ENCODE measurements around the gene ADAM22. TPM values are rescaled to one million over a fixed set of nuclear protein-coding genes. Genes with fewer than 3 reads are reported as not detected.
A peak's percentile ranks its signal among the peaks of the same experiment; 100 is the strongest.

ADAM22 gene
- total and polyA plus RNA-seq, 2 experiments from 2014 or later: 1.1 to 5.8 TPM

DNA sequence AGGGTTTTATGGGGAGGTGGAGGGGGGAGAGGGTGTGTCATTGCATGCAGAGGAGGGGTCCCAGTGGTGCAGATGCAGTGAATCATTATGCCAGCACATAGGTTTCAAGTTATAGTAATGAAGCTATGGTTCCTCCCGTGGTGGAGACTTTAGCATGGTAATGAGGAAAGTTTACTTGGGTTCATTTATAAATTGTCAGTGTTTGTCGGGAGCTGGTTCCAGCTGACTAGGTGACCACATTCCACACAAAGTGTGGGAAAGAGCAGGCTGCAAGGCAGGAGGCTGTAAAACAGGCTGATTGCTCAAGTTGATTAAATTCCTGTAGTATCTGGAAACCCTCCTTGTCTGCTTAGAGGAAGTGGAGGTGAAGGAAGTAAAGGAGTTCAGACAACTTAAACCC lies 206.9 kb downstream of the ADAM22 start:
- Histone ChIP-seq H3K4me1 (ENCODE audit: low read depth) (peaks cover 9% of the 10 kb centered on the region), H3K4me3 (no peak overlapping the region), H3K36me3 (no peaks in the 10 kb centered on the region), H3K9me3 (ENCODE audit: low read depth) (no peaks in the 10 kb centered on the region), H3K27ac (peak overlapping the region; percentile 81), H3K27me3 (no peaks in the 10 kb centered on the region)
- TF ChIP-seq CTCF (IDR thresholded peaks at IDR 0.05; ENCODE audit: low read depth, low read length): no peak
- peak in 1 of 2 donors; percentile 54 for DNase-seq (ENCODE audit: low read depth in 1 of 2, low spot score in 1 of 2)

DNA sequence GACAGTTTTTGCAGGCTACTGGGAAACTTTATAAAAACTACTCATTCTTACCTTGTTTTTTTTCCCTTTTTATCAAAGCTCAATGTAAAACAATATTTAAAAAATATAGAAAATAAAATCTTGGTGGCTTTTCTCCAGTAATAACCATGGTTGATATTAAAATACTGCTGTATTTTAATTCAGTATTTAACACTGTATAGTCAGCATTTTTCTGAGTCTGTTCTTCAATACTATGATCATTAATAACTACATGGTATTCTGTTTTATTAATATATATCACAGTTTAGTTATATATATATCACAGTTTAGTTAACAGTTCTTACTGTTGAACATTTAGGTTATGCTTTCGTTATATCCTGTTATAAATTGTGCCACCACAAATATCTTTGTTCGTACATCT lies 207.4 kb downstream of the ADAM22 start:
- H3K9me3 ChIP-seq (ENCODE audit: low read depth): no peaks in the 10 kb centered on the region
- H3K36me3 ChIP-seq: no peaks in the 10 kb centered on the region
- H3K27me3 ChIP-seq: no peaks in the 10 kb centered on the region
- peaks cover 9% of the 10 kb centered on the region for H3K4me1 ChIP-seq (ENCODE audit: low read depth)
- H3K4me3 ChIP-seq: no peak overlapping the region
- DNase-seq (ENCODE audit: low read depth in 1 of 2, low spot score in 1 of 2): no peak
- no peak for TF ChIP-seq CTCF (IDR thresholded peaks at IDR 0.05; ENCODE audit: low read depth, low read length)
- H3K27ac ChIP-seq: peak overlapping the region; percentile 81

DNA sequence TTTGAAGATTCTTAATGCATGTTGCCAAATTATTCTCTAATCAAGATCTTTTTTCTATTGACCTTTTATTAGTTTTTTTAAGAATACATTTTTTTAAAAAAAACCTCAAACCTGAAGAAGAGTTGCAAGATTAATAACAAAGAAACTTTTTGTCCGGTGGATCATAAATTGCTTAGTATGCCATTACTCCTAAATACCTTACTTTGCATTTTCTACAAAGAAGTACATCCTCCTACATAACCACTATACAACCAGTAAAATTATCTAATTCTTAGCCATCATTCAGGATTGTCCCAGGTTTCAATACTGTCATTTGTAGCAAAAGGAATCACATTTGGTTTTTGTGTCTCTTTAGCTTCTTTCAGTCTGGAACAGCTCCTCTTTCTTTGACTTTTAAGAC lies 207.9 kb downstream of the ADAM22 start:
- no peaks in the 10 kb centered on the region for H3K27me3 ChIP-seq

DNA sequence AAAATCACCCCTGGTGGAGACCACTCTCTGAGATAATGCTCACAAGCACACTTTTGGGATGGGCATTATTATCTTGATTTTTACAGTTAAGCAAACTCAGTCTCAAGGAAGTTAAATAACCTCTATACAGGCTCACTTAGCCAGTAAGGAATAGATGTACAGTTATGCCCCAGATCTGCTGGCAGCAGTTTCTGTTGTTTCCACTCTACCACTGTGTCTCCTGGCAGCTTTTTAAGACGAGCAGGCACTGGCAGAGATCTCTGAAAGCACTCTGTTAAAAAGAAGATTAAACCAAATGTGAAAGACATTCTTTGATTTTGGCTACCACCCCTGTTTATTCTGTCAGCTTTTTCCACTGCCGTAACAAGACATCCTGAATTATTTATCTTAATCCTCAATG lies 212.6 kb downstream of the ADAM22 start:
- H3K4me1 ChIP-seq (ENCODE audit: low read depth): peaks cover 29% of the 10 kb centered on the region
- H3K27ac ChIP-seq: no peak overlapping the region
- no peaks in the 10 kb centered on the region for H3K36me3 ChIP-seq
- H3K27me3 ChIP-seq: no peaks in the 10 kb centered on the region
- TF ChIP-seq CTCF (IDR thresholded peaks at IDR 0.05; ENCODE audit: low read depth, low read length): no peak
- H3K9me3 ChIP-seq (ENCODE audit: low read depth): no peaks in the 10 kb centered on the region
- no peak for DNase-seq (ENCODE audit: low read depth in 1 of 2, low spot score in 1 of 2)
- no peak overlapping the region for H3K4me3 ChIP-seq

More for the DNA sequence above, 207.9 kb downstream of the ADAM22 start:
- Histone ChIP-seq H3K27ac (peak overlapping the region; percentile 81), H3K9me3 (ENCODE audit: low read depth) (no peaks in the 10 kb centered on the region), H3K4me1 (ENCODE audit: low read depth) (peaks cover 9% of the 10 kb centered on the region), H3K36me3 (no peaks in the 10 kb centered on the region), H3K4me3 (no peak overlapping the region)
- TF ChIP-seq CTCF (IDR thresholded peaks at IDR 0.05; ENCODE audit: low read depth, low read length): no peak
- DNase-seq (ENCODE audit: low read depth in 1 of 2, low spot score in 1 of 2): no peak

DNA sequence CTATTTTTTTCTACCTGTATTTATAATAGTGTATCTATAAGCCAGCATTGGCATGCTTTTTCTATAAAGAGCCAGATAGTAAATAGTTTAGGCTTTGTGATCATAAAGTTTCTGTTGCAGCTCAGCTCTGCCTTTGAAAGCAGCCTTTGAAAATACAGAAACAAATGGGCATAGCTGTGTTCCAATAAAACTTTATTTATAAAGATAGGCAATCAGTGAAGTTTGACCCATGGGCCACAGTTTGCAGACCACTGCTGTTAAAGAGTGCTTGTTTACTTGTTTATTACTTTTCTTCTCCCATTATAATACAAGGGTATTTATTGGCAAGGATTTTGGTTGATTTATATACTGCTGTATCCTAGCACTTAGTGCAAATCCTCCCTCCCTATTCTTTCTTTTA lies 213.3 kb downstream of the ADAM22 start:
- no peak for DNase-seq (ENCODE audit: low read depth in 1 of 2, low spot score in 1 of 2)
- Histone ChIP-seq H3K27ac (no peak overlapping the region), H3K9me3 (ENCODE audit: low read depth) (no peaks in the 10 kb centered on the region), H3K4me1 (ENCODE audit: low read depth) (peaks cover 27% of the 10 kb centered on the region), H3K27me3 (no peaks in the 10 kb centered on the region), H3K36me3 (no peaks in the 10 kb centered on the region), H3K4me3 (no peak overlapping the region)
- TF ChIP-seq CTCF (IDR thresholded peaks at IDR 0.05; ENCODE audit: low read depth, low read length): no peak

GRCh38 chr7:88147949-88148348 lies 213.9 kb downstream of the ADAM22 start:
- no peak overlapping the region for H3K27ac ChIP-seq
- H3K36me3 ChIP-seq: no peaks in the 10 kb centered on the region

More at GRCh38 chr7:88147949-88148348, 213.9 kb downstream of the ADAM22 start:
- no peaks in the 10 kb centered on the region for H3K9me3 ChIP-seq (ENCODE audit: low read depth)
- peak in 1 of 2 donors; percentile 46 for DNase-seq (ENCODE audit: low read depth in 1 of 2, low spot score in 1 of 2)
- TF ChIP-seq CTCF (IDR thresholded peaks at IDR 0.05; ENCODE audit: low read depth, low read length): no peak
- peaks cover 27% of the 10 kb centered on the region for H3K4me1 ChIP-seq (ENCODE audit: low read depth)
- no peaks in the 10 kb centered on the region for H3K27me3 ChIP-seq
- H3K4me3 ChIP-seq: no peak overlapping the region
